SK-N-MC (cell line): ENCODE data around the gene MGMT.

Source experiments
- EZH2 ChIP-seq: fragments of 200-600 bp; sonication (generic); IDR thresholded peaks from one replicate; pipeline ENCODE4 v1.6.1; 2017; ENCODE audit warnings: antibody characterized with exemption
- POLR2AphosphoS5 ChIP-seq: IDR thresholded peaks from 2 replicates; pipeline ENCODE4 v1.6.1; 2012; ENCODE audit warnings: mild to moderate bottlenecking, low read depth, low read length, borderline replicate concordance

- no peak for TF ChIP-seq EZH2
- TF ChIP-seq POLR2AphosphoS5 = no peak
These were observed 193.5 kb downstream of the MGMT start for GRCh38 chr10:129660569-129660968.
